ENCODE data around the gene SEMA5B. TPM values are rescaled to one million over a fixed set of nuclear protein-coding genes. Genes with fewer than 3 reads are reported as not detected.
A peak's percentile ranks its signal among the peaks of the same experiment; 100 is the strongest.

The SEMA5B gene
- total and polyA plus RNA-seq, 9 of the 15 experiments (the other 6 are each of a cell fraction or from before 2014, with no cell fraction given) = not detected

DNA sequence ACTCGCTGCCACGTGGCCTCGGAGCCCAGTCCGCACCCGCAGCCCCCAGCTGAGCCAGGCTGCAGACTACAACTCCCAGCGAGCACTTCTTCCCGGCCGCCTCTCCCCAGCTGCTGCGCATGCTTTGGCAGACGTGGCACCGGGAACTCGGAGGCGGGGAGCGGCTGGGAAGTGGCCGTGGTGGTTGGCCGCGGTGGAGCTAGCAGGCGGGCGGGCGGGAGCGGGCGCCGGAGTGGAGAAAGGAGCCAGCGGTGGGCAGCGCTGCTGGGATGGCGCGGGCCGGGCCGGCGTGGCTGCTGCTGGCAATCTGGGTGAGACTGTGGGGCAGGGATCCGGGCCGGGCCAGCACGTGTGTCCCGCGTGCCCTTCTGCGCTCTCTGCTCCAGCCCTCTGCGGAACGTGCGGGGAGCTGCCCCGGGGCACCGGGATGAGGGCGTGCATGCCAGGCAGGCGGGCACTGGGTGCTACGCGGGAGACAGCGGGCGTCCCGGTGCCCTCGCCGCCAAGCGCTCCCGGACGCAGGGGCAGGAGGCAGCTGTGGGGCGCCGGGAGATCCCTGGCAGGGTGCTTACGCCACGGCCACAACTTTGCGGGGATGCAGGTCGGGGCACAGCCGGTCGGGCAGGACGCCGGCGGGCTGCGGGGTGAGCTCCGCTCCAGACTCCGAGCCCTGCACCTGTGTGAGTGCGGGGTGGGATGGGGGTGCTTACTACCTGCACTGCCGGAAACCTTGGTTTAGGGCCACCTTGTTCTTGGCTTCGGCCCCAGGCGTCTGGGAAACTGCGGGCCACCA, 39.5 kb upstream of the SEMA5B start, which contains the start of gene PDIA5 (continued):
- TF ChIP-seq, protein P1, sequence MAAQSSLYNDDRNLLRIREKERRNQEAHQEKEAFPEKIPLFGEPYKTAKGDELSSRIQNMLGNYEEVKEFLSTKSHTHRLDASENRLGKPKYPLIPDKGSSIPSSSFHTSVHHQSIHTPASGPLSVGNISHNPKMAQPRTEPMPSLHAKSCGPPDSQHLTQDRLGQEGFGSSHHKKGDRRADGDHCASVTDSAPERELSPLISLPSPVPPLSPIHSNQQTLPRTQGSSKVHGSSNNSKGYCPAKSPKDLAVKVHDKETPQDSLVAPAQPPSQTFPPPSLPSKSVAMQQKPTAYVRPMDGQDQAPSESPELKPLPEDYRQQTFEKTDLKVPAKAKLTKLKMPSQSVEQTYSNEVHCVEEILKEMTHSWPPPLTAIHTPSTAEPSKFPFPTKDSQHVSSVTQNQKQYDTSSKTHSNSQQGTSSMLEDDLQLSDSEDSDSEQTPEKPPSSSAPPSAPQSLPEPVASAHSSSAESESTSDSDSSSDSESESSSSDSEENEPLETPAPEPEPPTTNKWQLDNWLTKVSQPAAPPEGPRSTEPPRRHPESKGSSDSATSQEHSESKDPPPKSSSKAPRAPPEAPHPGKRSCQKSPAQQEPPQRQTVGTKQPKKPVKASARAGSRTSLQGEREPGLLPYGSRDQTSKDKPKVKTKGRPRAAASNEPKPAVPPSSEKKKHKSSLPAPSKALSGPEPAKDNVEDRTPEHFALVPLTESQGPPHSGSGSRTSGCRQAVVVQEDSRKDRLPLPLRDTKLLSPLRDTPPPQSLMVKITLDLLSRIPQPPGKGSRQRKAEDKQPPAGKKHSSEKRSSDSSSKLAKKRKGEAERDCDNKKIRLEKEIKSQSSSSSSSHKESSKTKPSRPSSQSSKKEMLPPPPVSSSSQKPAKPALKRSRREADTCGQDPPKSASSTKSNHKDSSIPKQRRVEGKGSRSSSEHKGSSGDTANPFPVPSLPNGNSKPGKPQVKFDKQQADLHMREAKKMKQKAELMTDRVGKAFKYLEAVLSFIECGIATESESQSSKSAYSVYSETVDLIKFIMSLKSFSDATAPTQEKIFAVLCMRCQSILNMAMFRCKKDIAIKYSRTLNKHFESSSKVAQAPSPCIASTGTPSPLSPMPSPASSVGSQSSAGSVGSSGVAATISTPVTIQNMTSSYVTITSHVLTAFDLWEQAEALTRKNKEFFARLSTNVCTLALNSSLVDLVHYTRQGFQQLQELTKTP (IDR thresholded peaks at IDR 0.05; ENCODE audit: low read depth in 1 of 2, partially characterized antibody in 2 of 2) = peak in 1 of 2 experiments; percentile 77
- TF ChIP-seq ETV1 (tag; conservative IDR thresholded peaks at IDR 0.05; ENCODE audit: low read depth) (no peak), ELF1 (tag; IDR thresholded peaks at IDR 0.05) (peak; percentile 28; the same call in 1 of the 2 replicates), ATF1 (CRISPR knock-in tag; IDR thresholded peaks at IDR 0.05) (no peak), ATF1 (tag; IDR thresholded peaks at IDR 0.05) (peak; percentile 55; the same call in 1 of the 2 replicates), HDAC2 (IDR thresholded peaks at IDR 0.05) (0 out of 2 replicates have a peak, but pooled peaks have one; percentile 28), MEIS2 (IDR thresholded peaks at IDR 0.05; ENCODE audit: partially characterized antibody) (peak; percentile 33), HNRNPL (IDR thresholded peaks at IDR 0.05; ENCODE audit: low read depth, low read length) (peak; percentile 94), CHD1 (IDR thresholded peaks at IDR 0.05; ENCODE audit: low read length) (peak; percentile 32), FOXP1 (CRISPR knock-in tag; IDR thresholded peaks at IDR 0.05) (0 out of 2 replicates have a peak, but pooled peaks have one; percentile 21), SMAD3 (CRISPR knock-in tag; conservative IDR thresholded peaks at IDR 0.05) (no peak), JUND (IDR thresholded peaks at IDR 0.05; ENCODE audit: borderline replicate concordance, low read depth, low read length) (peak; percentile 21; the same call in 1 of the 2 replicates), JUND (tag; IDR thresholded peaks at IDR 0.05; ENCODE audit: borderline replicate concordance, low read depth, low read length) (no peak; the same call in 2 of the 3 replicates), ARID2 (IDR thresholded peaks at IDR 0.05) (no peak), POLR2A (conservative IDR thresholded peaks at IDR 0.05) (peak; percentile 75), GATA2 (CRISPR knock-in tag; IDR thresholded peaks at IDR 0.05) (no peak), CBX3 (IDR thresholded peaks at IDR 0.05; ENCODE audit: borderline replicate concordance in 1 of 2, low read length in 2 of 2) (peak in 1 of 2 experiments; percentile 59; a peak in 1 of 3 replicates), HMGN3 (IDR thresholded peaks at IDR 0.05; ENCODE audit: borderline replicate concordance, extremely low read depth, insufficient read length, low read depth, low read length) (no peak)
- TF ChIP-seq, protein P2, sequence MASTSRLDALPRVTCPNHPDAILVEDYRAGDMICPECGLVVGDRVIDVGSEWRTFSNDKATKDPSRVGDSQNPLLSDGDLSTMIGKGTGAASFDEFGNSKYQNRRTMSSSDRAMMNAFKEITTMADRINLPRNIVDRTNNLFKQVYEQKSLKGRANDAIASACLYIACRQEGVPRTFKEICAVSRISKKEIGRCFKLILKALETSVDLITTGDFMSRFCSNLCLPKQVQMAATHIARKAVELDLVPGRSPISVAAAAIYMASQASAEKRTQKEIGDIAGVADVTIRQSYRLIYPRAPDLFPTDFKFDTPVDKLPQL (IDR thresholded peaks at IDR 0.05; ENCODE audit: extremely low read depth, insufficient read length) = no peak
- TF ChIP-seq, protein P3, sequence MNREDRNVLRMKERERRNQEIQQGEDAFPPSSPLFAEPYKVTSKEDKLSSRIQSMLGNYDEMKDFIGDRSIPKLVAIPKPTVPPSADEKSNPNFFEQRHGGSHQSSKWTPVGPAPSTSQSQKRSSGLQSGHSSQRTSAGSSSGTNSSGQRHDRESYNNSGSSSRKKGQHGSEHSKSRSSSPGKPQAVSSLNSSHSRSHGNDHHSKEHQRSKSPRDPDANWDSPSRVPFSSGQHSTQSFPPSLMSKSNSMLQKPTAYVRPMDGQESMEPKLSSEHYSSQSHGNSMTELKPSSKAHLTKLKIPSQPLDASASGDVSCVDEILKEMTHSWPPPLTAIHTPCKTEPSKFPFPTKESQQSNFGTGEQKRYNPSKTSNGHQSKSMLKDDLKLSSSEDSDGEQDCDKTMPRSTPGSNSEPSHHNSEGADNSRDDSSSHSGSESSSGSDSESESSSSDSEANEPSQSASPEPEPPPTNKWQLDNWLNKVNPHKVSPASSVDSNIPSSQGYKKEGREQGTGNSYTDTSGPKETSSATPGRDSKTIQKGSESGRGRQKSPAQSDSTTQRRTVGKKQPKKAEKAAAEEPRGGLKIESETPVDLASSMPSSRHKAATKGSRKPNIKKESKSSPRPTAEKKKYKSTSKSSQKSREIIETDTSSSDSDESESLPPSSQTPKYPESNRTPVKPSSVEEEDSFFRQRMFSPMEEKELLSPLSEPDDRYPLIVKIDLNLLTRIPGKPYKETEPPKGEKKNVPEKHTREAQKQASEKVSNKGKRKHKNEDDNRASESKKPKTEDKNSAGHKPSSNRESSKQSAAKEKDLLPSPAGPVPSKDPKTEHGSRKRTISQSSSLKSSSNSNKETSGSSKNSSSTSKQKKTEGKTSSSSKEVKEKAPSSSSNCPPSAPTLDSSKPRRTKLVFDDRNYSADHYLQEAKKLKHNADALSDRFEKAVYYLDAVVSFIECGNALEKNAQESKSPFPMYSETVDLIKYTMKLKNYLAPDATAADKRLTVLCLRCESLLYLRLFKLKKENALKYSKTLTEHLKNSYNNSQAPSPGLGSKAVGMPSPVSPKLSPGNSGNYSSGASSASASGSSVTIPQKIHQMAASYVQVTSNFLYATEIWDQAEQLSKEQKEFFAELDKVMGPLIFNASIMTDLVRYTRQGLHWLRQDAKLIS (CRISPR knock-in tag; IDR thresholded peaks at IDR 0.05) = 0 out of 2 replicates have a peak, but pooled peaks have one; percentile 47

Data from K562 (cell line).